Loucy (cell line): ENCODE results near the gene PIGZ.

ENCODE experiments used
- EZH2phosphoT487 ChIP-seq: fragments of 200-600 bp; IDR thresholded peaks from 2 replicates; pipeline ENCODE4 v1.6.1; 2018; ENCODE audit warnings: antibody characterized with exemption, mild to moderate bottlenecking, moderate library complexity, borderline replicate concordance
- TF ChIP-seq, protein P1 (sequence below): fragments of 200-600 bp; sonication (generic); conservative IDR thresholded peaks from 2 replicates; pipeline ENCODE4 v1.5.1; 2014; ENCODE audit warnings: mild to moderate bottlenecking, antibody characterized with exemption, low read length

DNA sequence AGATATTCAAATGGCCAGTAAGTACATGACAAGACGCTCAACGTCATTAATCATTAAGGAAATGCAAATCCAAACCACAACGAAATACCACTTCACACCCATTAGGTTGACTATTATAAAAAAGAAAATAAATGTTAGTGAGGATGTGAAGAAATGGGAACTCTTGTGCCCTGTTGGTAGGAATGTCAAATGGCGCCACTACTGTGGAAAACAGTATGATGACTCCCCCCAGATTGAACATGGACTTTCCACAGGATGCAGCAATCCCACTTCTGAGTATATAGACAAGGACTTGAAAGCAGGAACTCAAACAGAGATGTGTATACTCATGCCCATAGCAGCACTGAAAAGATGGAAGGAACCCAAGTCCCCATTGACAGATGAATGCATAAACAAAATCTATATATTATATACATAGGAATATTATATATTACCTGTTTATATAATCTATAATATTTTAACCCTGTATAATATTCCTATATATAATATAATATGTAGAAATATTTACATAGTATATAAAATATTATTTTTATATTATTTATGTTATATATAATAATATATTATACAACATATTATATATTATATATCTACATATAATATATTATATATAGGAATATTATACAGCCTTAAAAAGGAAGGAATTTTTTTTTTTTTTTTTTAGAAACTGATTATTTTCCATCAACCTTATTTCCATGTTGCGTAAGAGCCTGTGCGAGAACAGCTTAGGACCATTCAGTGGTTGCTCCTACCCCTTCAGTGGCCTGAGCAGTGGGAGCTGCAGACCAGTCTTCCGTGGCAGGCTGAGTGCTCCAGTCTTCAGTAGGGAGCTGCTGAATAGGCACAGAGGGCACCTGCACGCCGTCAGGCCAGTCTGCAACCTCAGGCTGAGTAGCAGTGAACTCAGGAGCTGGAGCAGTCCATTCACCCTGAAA lies 17.6 kb upstream of the PIGZ start:
- TF ChIP-seq, protein P1, sequence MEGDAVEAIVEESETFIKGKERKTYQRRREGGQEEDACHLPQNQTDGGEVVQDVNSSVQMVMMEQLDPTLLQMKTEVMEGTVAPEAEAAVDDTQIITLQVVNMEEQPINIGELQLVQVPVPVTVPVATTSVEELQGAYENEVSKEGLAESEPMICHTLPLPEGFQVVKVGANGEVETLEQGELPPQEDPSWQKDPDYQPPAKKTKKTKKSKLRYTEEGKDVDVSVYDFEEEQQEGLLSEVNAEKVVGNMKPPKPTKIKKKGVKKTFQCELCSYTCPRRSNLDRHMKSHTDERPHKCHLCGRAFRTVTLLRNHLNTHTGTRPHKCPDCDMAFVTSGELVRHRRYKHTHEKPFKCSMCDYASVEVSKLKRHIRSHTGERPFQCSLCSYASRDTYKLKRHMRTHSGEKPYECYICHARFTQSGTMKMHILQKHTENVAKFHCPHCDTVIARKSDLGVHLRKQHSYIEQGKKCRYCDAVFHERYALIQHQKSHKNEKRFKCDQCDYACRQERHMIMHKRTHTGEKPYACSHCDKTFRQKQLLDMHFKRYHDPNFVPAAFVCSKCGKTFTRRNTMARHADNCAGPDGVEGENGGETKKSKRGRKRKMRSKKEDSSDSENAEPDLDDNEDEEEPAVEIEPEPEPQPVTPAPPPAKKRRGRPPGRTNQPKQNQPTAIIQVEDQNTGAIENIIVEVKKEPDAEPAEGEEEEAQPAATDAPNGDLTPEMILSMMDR = no peak
- no peak for TF ChIP-seq EZH2phosphoT487
